Renal cortical epithelial cell (primary cell): ENCODE results near the gene GALM. TPM values are rescaled to one million over a fixed set of nuclear protein-coding genes. Genes with fewer than 3 reads are reported as not detected.
"Not testable (repeated sequence)": the region's sequence is repeated elsewhere in the genome, so short reads cannot be mapped to it uniquely, and the experiment has no call there.

Source experiments
- DNase-seq: peaks from one replicate; pipeline ENCODE4 v3.0.0-alpha.2; 2011; ENCODE audit warnings: low read depth
- total RNA-seq: library from RNA; depleted of rRNA; stranded (reverse); fragments of >200 nt; gene quantifications from 2 replicates; pipeline ENCODE4 v1.2.3, GENCODE V29; 2014

The GALM gene
- total RNA-seq, 1 donor from 2014 or later, result 10.5 TPM

DNA sequence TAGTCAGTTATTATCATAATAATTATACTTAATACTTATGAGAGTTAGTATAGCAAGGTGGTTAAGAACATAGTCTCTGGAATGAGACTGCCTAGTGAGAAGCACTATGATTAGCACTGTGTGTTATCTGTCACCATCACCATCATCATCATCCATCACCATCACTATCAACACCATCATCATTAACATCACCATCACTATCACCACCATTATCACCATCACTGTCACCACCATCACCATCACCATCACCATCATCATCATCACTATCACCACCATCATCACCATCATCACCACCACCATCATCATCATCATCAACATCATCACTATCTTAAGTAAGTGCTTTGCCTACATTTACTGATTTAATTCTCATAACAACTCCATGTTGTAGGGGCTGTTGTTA, 45.6 kb downstream of the GALM start:
- DNase-seq, result no peak

- DNase-seq, result no peak
Measured at GRCh38 chr2:38712413-38712812, 46.5 kb downstream of the GALM start.

GRCh38 chr2:38712871-38713270, 47.0 kb downstream of the GALM start:
- DNase-seq, result no peak

- no peak for DNase-seq
Measured at GRCh38 chr2:38713338-38713737, 47.4 kb downstream of the GALM start.

DNA sequence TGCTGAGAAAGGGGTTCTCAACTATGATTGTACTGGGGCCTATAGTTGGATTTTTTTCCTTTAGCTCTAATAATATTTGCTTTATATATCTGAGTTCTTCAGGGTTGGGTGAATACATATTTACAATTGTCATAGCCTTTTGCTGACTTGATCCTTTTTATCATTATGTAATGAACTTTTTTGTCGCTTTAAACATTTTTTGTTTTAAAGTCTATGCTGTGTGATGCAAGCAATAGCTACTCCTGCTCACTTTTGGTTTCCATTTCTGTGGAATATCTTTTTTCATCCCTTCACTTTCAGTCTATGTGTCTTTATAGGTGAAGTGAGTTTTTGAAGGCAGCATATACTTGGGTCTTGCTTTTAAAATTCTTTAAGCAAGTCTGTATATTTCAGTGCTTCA, 49.0 kb downstream of the GALM start:
- not testable (repeated sequence) for DNase-seq

DNA sequence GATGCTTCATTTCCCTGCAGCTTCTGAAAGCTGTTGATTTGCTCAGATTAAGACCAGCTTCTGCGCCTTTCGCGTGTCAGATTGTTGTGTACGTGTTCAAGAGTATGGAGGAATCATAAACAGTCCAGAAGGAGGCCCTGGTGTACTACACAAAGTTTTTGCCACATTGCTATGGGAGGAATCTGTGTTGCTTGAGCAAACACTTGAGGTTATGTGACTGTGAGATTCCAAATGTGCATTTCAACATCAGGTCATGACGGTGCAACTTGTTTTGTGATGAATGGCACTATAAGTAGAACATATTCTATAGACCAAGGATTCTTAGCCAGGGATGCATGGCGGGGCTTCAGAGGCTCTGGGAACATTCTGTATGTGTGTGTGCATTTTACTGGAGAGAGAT, 50.3 kb downstream of the GALM start:
- DNase-seq, result peak; percentile 50

GRCh38 chr2:38718601-38719000, 52.7 kb downstream of the GALM start:
- no peak for DNase-seq

DNA sequence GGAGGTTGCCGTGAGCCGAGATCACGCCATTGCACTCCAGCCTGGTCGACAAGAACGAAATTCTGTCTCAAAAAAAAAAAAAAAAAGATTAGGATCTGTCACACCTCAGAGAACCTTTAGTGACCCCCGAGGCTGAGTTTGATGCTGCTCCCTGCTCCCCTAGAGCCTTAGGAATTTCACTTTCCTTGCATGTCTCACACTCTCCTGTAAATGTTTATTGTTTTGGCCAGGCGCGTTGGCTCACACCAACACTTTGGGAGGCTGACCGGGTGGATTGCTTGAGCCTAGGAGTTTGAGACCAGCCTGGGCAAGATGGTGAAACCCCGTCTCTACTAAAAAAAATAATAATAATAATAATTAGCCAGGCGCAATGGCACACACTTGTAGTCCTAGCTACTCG, 53.8 kb downstream of the GALM start:
- no peak for DNase-seq

DNA sequence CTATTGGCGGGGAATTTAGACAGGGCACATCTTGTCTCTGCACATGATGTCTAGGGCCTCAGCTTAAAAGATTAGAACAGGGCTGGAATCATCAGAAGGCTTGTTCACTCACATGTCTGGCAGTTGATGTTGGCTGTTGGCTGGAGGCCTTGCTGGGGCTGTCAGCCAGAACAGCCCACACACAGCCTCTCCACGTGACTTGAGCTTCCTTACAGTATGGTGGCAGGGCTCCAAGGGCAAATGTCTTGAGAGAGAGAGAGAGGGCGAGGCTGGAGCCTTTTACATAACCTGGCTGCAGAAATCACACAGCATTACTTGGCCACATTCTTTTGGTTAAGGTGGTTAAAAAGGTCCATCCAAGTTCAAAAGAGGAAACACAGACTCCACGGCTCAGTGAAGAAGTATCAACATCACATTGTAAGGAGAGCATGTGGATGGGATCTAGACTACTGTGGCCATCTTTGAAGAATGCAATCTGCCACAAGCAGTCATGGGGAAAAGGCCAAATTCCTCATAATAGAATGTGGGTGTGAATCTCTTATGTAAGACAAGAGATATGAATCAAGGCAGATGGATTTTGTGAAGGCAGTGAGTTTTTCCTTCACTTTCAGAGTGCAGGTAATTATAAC, 54.8 kb downstream of the GALM start:
- DNase-seq, result peak; percentile 100

- DNase-seq, result no peak
Measured at GRCh38 chr2:38722271-38723061, 56.6 kb downstream of the GALM start.

GRCh38 chr2:38723173-38723572, 57.3 kb downstream of the GALM start:
- DNase-seq, result no peak

- DNase-seq, result no peak
Measured at GRCh38 chr2:38727661-38728060, 61.7 kb downstream of the GALM start.

GRCh38 chr2:38728694-38729093, 62.8 kb downstream of the GALM start:
- DNase-seq, result no peak

GRCh38 chr2:38731090-38731489, 65.2 kb downstream of the GALM start:
- no peak for DNase-seq

GRCh38 chr2:38731684-38732221, 65.8 kb downstream of the GALM start:
- no peak for DNase-seq

DNA sequence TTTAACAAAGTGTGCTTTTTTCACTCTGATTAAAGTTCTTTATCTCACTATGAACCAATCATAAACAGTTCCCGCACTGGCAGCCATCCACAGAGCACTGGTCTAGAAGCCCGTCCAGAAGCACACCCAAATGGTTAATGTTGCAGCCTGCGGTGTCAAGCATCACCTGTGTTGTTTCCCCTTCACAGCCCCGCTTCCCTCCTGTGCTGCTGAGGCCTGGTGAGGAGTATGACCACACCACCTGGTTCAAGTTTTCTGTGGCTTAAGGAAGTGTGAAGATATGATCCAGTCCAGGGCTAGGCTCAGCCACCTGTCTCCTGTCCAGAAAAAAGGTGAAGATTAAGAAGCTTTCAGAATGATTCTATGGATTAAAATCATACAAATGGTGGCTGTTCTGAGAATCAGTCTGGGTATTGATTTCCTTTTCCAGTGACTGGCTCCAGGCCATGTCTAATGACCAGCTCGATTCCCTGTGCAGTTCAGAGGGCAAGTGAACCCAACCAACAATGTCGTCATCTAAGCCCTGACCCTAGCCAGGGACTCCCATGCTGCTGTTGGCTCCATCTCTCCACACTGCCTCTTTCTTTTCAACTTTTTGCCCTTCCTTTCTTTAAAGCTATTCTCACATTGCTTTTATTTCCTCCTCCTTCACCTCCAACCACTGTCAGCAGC, 67.5 kb downstream of the GALM start:
- no peak for DNase-seq

GRCh38 chr2:38734299-38735058, 68.6 kb downstream of the GALM start:
- no peak for DNase-seq

DNA sequence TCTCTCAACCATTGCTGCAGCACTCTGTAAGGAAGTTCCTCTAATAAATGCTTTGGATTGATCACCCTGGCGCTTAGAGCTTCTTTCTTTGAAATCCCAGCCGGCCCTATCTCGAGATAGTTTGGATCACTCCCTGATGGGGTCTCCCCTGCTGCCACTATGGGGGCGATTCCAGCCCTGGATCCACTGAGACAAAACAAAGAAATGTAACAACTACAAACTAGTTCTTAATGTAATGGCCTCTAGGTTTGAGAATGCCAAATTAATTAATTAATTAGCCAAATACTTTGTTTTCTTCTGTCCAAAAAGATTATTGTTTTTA, 70.0 kb downstream of the GALM start:
- no peak for DNase-seq

DNA sequence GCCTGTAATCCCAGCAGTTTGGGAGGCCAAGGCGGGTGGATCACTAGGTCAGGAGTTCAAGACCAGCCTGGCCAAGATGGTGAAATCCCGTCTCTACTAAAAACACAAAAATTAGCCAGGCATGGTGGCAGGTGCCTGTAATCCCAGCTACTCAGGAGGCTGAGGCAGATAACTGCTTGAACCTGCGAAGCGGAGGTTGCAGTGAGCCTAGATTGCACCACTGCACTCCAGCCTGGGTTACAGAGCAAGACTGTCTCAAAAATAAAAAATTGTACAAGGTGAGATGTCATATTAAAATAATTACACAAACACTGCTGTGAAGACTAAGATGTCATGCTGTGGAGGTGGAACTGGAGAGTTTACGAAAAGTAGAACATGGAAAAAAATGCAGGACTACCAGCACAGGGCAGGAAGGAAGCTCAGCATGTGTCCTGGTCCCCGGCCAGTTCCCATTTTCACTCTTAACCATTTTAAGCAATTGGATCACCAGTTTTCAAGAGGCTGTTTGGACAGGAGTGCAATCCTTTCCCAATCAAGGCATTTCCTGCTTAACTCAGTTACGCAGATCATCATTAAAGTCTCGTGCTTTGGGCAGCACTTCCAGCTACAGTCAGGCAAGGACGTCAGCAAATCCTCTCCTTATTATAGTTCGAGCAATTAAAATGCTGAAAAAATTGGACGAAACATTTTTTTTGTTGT, 71.2 kb downstream of the GALM start:
- DNase-seq, result not testable (repeated sequence)

GRCh38 chr2:38737925-38738324, 72.0 kb downstream of the GALM start:
- no peak for DNase-seq

DNA sequence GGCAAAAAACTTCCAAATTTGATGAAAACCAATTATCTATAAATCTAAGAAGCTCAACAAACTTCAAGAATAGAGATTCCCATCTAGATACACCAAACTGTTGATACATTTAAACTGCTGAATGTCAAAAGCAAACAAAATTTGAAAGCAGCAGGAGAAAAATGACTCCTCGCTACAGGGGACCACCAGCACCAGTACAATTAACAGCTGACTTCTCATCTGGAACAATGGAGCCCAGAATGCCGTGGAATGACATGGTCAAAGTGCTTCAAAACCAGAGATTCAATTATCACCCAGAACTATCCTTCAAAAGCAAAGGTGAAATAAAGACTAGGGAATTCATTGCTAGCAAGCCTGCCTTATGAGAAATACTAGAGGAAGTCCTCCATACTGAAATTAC, 73.6 kb downstream of the GALM start:
- DNase-seq, result no peak
